ENCODE results near the gene TMEM178B.

- TF ChIP-seq POLR2A (IDR thresholded peaks at IDR 0.05) (no peak), CTCF (IDR thresholded peaks at IDR 0.05) (no peak)
Observed at GRCh38 chr7:141409219-141409618, 335.4 kb downstream of the TMEM178B start.

Measured in thyroid gland (tissue), 4 donors.